ENCODE measurements around the gene MS4A10. TPM values are rescaled to one million over a fixed set of nuclear protein-coding genes. Genes with fewer than 3 reads are reported as not detected.

The MS4A10 gene
- total and polyA plus RNA-seq, 10 of the 15 experiments (the other 5 are each of a cell fraction or from before 2014, with no cell fraction given), result not detected

GRCh38 chr11:60776167-60776566, 9.0 kb upstream of the MS4A10 start:
- TF ChIP-seq FOS (IDR thresholded peaks at IDR 0.05; ENCODE audit: borderline replicate concordance, extremely low read depth, insufficient read length), result no peak
- no peak for TF ChIP-seq ZNF207 (IDR thresholded peaks at IDR 0.05; ENCODE audit: borderline replicate concordance)
- no peak for TF ChIP-seq EED (IDR thresholded peaks at IDR 0.05; ENCODE audit: low read depth)
- no peak for TF ChIP-seq STAT3 (IDR thresholded peaks at IDR 0.05; ENCODE audit: low read depth, low read length)
- no peak for TF ChIP-seq YBX1 (IDR thresholded peaks at IDR 0.05)
- no peak for TF ChIP-seq SIX5 (IDR thresholded peaks at IDR 0.05; ENCODE audit: low read depth, low read length, severe bottlenecking)
- no peak for TF ChIP-seq CEBPZ (IDR thresholded peaks at IDR 0.05; ENCODE audit: low read depth, low read length)
- ChIA-PET RAD21 (ENCODE audit: unreplicated experiment) (interaction anchor here (0.6 to 8.4 kb wide), 12 partner anchors 9 to 414 kb away, joined by 3 to 119 read pairs (median 4); partner anchors contain the start of genes MS4A10 and TMEM109), SMC1A (ENCODE audit: uncharacterized antibody, unreplicated experiment) (interaction anchor here (1.0 to 12.5 kb wide), 13 partner anchors 10 to 412 kb away, joined by 3 to 143 read pairs (median 7); no protein-coding TSS in a partner anchor), CTCF (interaction anchor here (0.7 to 9.3 kb wide), 19 partner anchors 9 to 511 kb away, joined by 3 to 184 read pairs (median 11); partner anchors contain the start of genes MS4A10, PRPF19, TMEM109 and ZP1), POLR2A (interaction anchor here (0.6 to 2.1 kb wide), 6 partner anchors 10 to 138 kb away, joined by 3 to 8 read pairs (median 5); partner anchors contain the start of gene TMEM109)
- no peak overlapping the region for H3K9ac ChIP-seq (ENCODE audit: control insufficient read depth, insufficient read depth, low read length)
- H3K4me1 ChIP-seq (ENCODE audit: control insufficient read depth, insufficient read depth, low read length), result peaks cover 11% of the 10 kb centered on the region
- FAIRE-seq (no peak), DNase-seq (ENCODE audit: low read depth, low spot score) (no peak), ATAC-seq (no peak)
- no peaks in the 10 kb centered on the region; the same call in 1 of the 2 replicates for H4K20me1 ChIP-seq (ENCODE audit: control insufficient read depth, insufficient read depth)
- BruUV-seq (replicated peaks), result no TSS peak
- no peaks in the 10 kb centered on the region for H3K27me3 ChIP-seq (replicated peaks in 1 of 2; ENCODE audit: control insufficient read depth in 2 of 2, insufficient read depth in 2 of 2, low read length in 1 of 2)
- intact Hi-C loops (cut with micrococcal nuclease; ENCODE audit: unreplicated experiment) (no loop called here), in situ Hi-C loops (cut with MboI) (no loop called here)
- no peaks in the 10 kb centered on the region for H3K79me2 ChIP-seq (ENCODE audit: control insufficient read depth, insufficient read depth, low read length)
- no peak overlapping the region for H3K4me2 ChIP-seq (ENCODE audit: control insufficient read depth, insufficient read depth)
- H3K4me3 ChIP-seq, result no peak overlapping the region
- H3K27ac ChIP-seq (ENCODE audit: control insufficient read depth, insufficient read depth), result no peak overlapping the region
- 65% methylated on average over 4 of the region's 4 CpGs for WGBS (ENCODE audit: insufficient coverage, insufficient replicate concordance, low lambda C conversion rate, missing lambda C conversion rate)
- H2AFZ ChIP-seq (ENCODE audit: control insufficient read depth, low read depth, low read length), result no peak overlapping the region
- H3K36me3 ChIP-seq (ENCODE audit: control insufficient read depth in 2 of 2, insufficient read depth in 2 of 2, low read length in 1 of 2), result no peaks in the 10 kb centered on the region
- no peaks in the 10 kb centered on the region; the same call in 2 of the 3 replicates for H3K9me3 ChIP-seq (replicated peaks; ENCODE audit: control insufficient read depth, insufficient read depth, low read length)
